K562 (cell line): ENCODE data around the gene ATXN1L. TPM values are rescaled to one million over a fixed set of nuclear protein-coding genes. Genes with fewer than 3 reads are reported as not detected.

ENCODE experiments used
- C11orf30 ChIP-seq: fragments of 450-650 bp; IDR thresholded peaks from 2 replicates; pipeline ENCODE4 v1.6.1; 2016; ENCODE audit warnings: low read depth, mild to moderate bottlenecking
- CC2D1A ChIP-seq: fragments of 450-650 bp; IDR thresholded peaks from 2 replicates; pipeline ENCODE4 v1.6.1; 2017; ENCODE audit warnings: mild to moderate bottlenecking
- EGR1 ChIP-seq: fragments of 450-650 bp; conservative IDR thresholded peaks from 2 replicates; pipeline ENCODE4 v1.6.1; 2017; ENCODE audit warnings: mild to moderate bottlenecking
- FOXA3 ChIP-seq, 2 experiments: fragments of 450-650 bp in 1 of 2; sonication (generic) in 1 of 2; formaldehyde crosslinking; IDR thresholded peaks in 1 of 2; conservative IDR thresholded peaks in 1 of 2; 2 replicates each; pipeline versions ENCODE4 v1.4.0 to v1.8.0; 2020 to 2022; ENCODE audit warnings: mild to moderate bottlenecking in 2 of 2, missing genetic modification reagents in 1 of 2
- HNRNPK ChIP-seq: fragments of 200-400 bp; formaldehyde crosslinking; IDR thresholded peaks from one replicate; pipeline ENCODE4 v1.6.1; 2018; ENCODE audit warnings: mild to moderate bottlenecking, low read depth, low read length; ENCODE audit not compliant: poor library complexity, severe bottlenecking
- KAT7 ChIP-seq: sonication (generic); formaldehyde crosslinking; IDR thresholded peaks from 2 replicates; pipeline ENCODE4 v1.8.0; 2022; ENCODE audit warnings: missing genetic modification reagents, mild to moderate bottlenecking, borderline replicate concordance
- KDM5B ChIP-seq: fragments of 200-600 bp; sonication (generic); IDR thresholded peaks from 2 replicates; pipeline ENCODE4 v1.6.1; 2012; ENCODE audit warnings: low read depth, mild to moderate bottlenecking, moderate library complexity, low read length, control low read depth, inconsistent platforms; ENCODE audit not compliant: insufficient replicate concordance
- NUFIP1 ChIP-seq: fragments of 450-650 bp; IDR thresholded peaks from 2 replicates; pipeline ENCODE4 v1.6.1; 2018; ENCODE audit not compliant: partially characterized antibody
- PRPF4 ChIP-seq: fragments of 200-400 bp; formaldehyde crosslinking; IDR thresholded peaks from one replicate; pipeline ENCODE4 v1.6.1; 2017; ENCODE audit warnings: low read length, low read depth, mild to moderate bottlenecking; ENCODE audit not compliant: insufficient read depth, poor library complexity, severe bottlenecking
- SRSF7 ChIP-seq: fragments of 200-400 bp; formaldehyde crosslinking; optimal IDR thresholded peaks from 2 replicates; pipeline ENCODE3; 2017; ENCODE audit warnings: mild to moderate bottlenecking, low read depth, low read length
- TBL1XR1 ChIP-seq, 2 experiments: IDR thresholded peaks; 2 replicates each; pipeline ENCODE4 v1.6.1; 2012; ENCODE audit warnings: improper control_type of control experiment in 2 of 2, low read length in 2 of 2, mild to moderate bottlenecking in 1 of 2
- TRIM24 ChIP-seq, 2 experiments: fragments of 450-650 bp; IDR thresholded peaks; 2 replicates each; pipeline ENCODE4 v1.6.1; 2016
- ZNF121 ChIP-seq: sonication (generic); formaldehyde crosslinking; conservative IDR thresholded peaks from 2 replicates; pipeline ENCODE4 v1.8.0; 2022; ENCODE audit warnings: missing genetic modification reagents
- ZNF217 ChIP-seq: sonication (generic); formaldehyde crosslinking; IDR thresholded peaks from 2 replicates; pipeline ENCODE4 v1.8.0; 2022; ENCODE audit warnings: mild to moderate bottlenecking, missing genetic modification reagents
- ZNF316 ChIP-seq: fragments of 450-650 bp; IDR thresholded peaks from 2 replicates; pipeline ENCODE4 v1.6.1; 2016
- ZNF444 ChIP-seq: fragments of 250-450 bp; sonication (Bioruptor Pico); IDR thresholded peaks from 2 replicates; pipeline ENCODE4 v1.4.0; 2020; ENCODE audit warnings: mild to moderate bottlenecking, moderate library complexity
- ZNF449 ChIP-seq: fragments of 250-450 bp; sonication (Bioruptor Pico); IDR thresholded peaks from 2 replicates; pipeline ENCODE4 v1.8.0; 2022; ENCODE audit warnings: moderate library complexity, mild to moderate bottlenecking, inconsistent platforms
- ZNF780A ChIP-seq: fragments of 250-450 bp; sonication (Bioruptor Pico); IDR thresholded peaks from 2 replicates; pipeline ENCODE4 v1.5.0; 2021; ENCODE audit warnings: mild to moderate bottlenecking
- polyA plus RNA-seq, 8 experiments: library from polyadenylated mRNA; depleted of rRNA in 4 of 8; stranded (reverse) in 5 of 8; unstranded in 3 of 8; fragments of >200 nt; fragmentation: Nextera tagmentation in 2 of 8; fragmentation: Illumina TruSeq in 1 of 8; extraction: Ambion mirVana in 2 of 8; extraction: Trizol in 1 of 8; gene quantifications; 2 replicates each; pipeline versions ENCODE4 v1.2.1 to v1.2.3, GENCODE V29; 2011 to 2014; ENCODE audit warnings: inconsistent platforms in 1 of 8, missing spikeins in 1 of 8
- total RNA-seq, 7 experiments: library from RNA; depleted of rRNA in 6 of 7; stranded (reverse); fragments of >200 nt in 6 of 7; fragmentation: Illumina TruSeq in 2 of 7; extraction: Trizol in 2 of 7; gene quantifications; 2 replicates each; pipeline versions ENCODE4 v1.2.1 to v1.2.3, GENCODE V29; 2011 to 2021; ENCODE audit warnings: low replicate concordance in 1 of 7
- TF ChIP-seq, protein P1 (sequence below): sonication (generic); formaldehyde crosslinking; IDR thresholded peaks from 2 replicates; pipeline ENCODE4 v1.8.1; 2023; ENCODE audit warnings: mild to moderate bottlenecking, missing genetic modification reagents
- TF ChIP-seq, protein P2 (sequence below): fragments of 450-650 bp; IDR thresholded peaks from 2 replicates; pipeline ENCODE4 v1.6.1; 2018; ENCODE audit not compliant: partially characterized antibody
- TF ChIP-seq, protein P3 (sequence below): fragments of 250-450 bp; sonication (Bioruptor Pico); IDR thresholded peaks from 2 replicates; pipeline ENCODE4 v1.8.0; 2021; ENCODE audit warnings: mild to moderate bottlenecking, moderate library complexity

ATXN1L gene
- total and polyA plus RNA-seq, 9 of the 15 experiments (the other 6 are each of a cell fraction or from before 2014, with no cell fraction given) = 1.4 to 11.3 (median 9.3) TPM

DNA sequence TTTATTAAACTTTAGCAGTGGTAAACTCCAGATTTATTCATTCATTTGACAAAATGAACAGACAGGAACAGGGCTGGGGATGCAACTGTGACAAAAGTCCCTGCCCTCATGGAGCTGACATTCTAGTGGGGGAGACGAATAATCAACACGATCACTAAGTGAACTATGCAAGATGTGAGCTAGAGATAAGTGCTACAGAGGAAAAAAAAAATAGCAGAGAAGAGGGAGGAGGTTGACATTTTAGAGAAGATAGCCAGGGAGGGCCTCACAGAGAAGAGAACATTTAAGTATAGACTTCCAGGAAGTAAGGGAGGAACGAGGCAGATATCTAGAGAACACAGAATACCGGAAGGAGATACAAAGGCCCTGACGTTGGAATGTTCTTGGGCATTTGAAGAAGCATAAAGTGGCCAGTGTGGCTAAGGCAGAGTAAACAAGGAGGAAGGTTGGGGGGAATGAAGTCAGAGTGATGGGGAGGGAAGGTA lies 19.2 kb upstream of the ATXN1L start (continued):
- no peak for TF ChIP-seq EGR1
- TF ChIP-seq TBL1XR1 (IDR thresholded peaks at IDR 0.05; ENCODE audit: low read length in 2 of 2) = 0 out of 4 replicates have a peak, but pooled peaks of 1 of the 2 experiments have one; percentile 19
- peak; percentile 88 to 97 for TF ChIP-seq TRIM24 (IDR thresholded peaks at IDR 0.05)
- TF ChIP-seq PRPF4 = no peak
- peak; percentile 43; the same call in 1 of the 2 replicates for TF ChIP-seq CC2D1A
- TF ChIP-seq FOXA3 (CRISPR knock-in tag; conservative IDR thresholded peaks at IDR 0.05 in 1 of 2, IDR thresholded peaks at IDR 0.05 in 1 of 2) = peak; percentile 56 to 62; a peak in 3 of 4 replicates
- TF ChIP-seq C11orf30 = no peak
- no peak for TF ChIP-seq ZNF449 (CRISPR knock-in tag)
- TF ChIP-seq HNRNPK = no peak
- TF ChIP-seq ZNF444 (CRISPR knock-in tag) = no peak
- no peak for TF ChIP-seq KAT7
- no peak for TF ChIP-seq KDM5B
- TF ChIP-seq ZNF217 (CRISPR knock-in tag) = no peak
- TF ChIP-seq, protein P1, sequence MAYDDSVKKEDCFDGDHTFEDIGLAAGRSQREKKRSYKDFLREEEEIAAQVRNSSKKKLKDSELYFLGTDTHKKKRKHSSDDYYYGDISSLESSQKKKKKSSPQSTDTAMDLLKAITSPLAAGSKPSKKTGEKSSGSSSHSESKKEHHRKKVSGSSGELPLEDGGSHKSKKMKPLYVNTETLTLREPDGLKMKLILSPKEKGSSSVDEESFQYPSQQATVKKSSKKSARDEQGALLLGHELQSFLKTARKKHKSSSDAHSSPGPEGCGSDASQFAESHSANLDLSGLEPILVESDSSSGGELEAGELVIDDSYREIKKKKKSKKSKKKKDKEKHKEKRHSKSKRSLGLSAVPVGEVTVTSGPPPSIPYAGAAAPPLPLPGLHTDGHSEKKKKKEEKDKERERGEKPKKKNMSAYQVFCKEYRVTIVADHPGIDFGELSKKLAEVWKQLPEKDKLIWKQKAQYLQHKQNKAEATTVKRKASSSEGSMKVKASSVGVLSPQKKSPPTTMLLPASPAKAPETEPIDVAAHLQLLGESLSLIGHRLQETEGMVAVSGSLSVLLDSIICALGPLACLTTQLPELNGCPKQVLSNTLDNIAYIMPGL (CRISPR knock-in tag) = no peak
- TF ChIP-seq NUFIP1 = no peak
- no peak for TF ChIP-seq SRSF7
- TF ChIP-seq, protein P2, sequence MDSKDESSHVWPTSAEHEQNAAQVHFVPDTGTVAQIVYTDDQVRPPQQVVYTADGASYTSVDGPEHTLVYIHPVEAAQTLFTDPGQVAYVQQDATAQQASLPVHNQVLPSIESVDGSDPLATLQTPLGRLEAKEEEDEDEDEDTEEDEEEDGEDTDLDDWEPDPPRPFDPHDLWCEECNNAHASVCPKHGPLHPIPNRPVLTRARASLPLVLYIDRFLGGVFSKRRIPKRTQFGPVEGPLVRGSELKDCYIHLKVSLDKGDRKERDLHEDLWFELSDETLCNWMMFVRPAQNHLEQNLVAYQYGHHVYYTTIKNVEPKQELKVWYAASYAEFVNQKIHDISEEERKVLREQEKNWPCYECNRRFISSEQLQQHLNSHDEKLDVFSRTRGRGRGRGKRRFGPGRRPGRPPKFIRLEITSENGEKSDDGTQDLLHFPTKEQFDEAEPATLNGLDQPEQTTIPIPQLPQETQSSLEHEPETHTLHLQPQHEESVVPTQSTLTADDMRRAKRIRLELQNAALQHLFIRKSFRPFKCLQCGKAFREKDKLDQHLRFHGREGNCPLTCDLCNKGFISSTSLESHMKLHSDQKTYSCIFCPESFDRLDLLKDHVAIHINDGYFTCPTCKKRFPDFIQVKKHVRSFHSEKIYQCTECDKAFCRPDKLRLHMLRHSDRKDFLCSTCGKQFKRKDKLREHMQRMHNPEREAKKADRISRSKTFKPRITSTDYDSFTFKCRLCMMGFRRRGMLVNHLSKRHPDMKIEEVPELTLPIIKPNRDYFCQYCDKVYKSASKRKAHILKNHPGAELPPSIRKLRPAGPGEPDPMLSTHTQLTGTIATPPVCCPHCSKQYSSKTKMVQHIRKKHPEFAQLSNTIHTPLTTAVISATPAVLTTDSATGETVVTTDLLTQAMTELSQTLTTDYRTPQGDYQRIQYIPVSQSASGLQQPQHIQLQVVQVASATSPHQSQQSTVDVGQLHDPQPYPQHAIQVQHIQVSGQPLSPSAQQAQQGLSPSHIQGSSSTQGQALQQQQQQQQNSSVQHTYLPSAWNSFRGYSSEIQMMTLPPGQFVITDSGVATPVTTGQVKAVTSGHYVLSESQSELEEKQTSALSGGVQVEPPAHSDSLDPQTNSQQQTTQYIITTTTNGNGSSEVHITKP = no peak
- TF ChIP-seq, protein P3, sequence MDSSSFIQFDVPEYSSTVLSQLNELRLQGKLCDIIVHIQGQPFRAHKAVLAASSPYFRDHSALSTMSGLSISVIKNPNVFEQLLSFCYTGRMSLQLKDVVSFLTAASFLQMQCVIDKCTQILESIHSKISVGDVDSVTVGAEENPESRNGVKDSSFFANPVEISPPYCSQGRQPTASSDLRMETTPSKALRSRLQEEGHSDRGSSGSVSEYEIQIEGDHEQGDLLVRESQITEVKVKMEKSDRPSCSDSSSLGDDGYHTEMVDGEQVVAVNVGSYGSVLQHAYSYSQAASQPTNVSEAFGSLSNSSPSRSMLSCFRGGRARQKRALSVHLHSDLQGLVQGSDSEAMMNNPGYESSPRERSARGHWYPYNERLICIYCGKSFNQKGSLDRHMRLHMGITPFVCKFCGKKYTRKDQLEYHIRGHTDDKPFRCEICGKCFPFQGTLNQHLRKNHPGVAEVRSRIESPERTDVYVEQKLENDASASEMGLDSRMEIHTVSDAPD (CRISPR knock-in tag) = no peak
- TF ChIP-seq ZNF780A (CRISPR knock-in tag) = no peak
- TF ChIP-seq ZNF121 (CRISPR knock-in tag) = no peak
- TF ChIP-seq ZNF316 = peak; percentile 95
